OCI-LY1 (cell line): ENCODE data around the gene ADAMTSL1.

Source experiments
- H2AFZ ChIP-seq: fragments of 200-600 bp; sonication (generic), shearing (Covaris generic); 2 replicates; pipeline ENCODE4 v1.6.0; 2014; ENCODE audit warnings: antibody characterized with exemption, mild to moderate bottlenecking, low read length
- H3F3A ChIP-seq: fragments of 200-600 bp; sonication (generic), shearing (Covaris generic); 2 replicates; pipeline ENCODE4 v1.6.0; 2014; ENCODE audit warnings: mild to moderate bottlenecking, antibody characterized with exemption, low read length, moderate library complexity; ENCODE audit not compliant: insufficient read depth
- H3K27ac ChIP-seq: fragments of 200-600 bp; sonication (generic); 2 replicates; pipeline ENCODE4 v1.5.1; 2014; ENCODE audit warnings: low read length, mixed run types, mild to moderate bottlenecking, low read depth; ENCODE audit not compliant: poor library complexity, severe bottlenecking
- H3K27me3 ChIP-seq: fragments of 200-600 bp; sonication (generic); 2 replicates; pipeline ENCODE4 v1.6.0; 2014; ENCODE audit warnings: antibody characterized with exemption, mild to moderate bottlenecking, low read length, moderate library complexity; ENCODE audit not compliant: insufficient read depth
- H3K36me3 ChIP-seq: fragments of 200-600 bp; sonication (generic); 2 replicates; pipeline ENCODE4 v1.6.1; 2014; ENCODE audit warnings: mild to moderate bottlenecking, antibody characterized with exemption, low read length, moderate library complexity, mixed read lengths; ENCODE audit not compliant: insufficient read depth
- H3K4me1 ChIP-seq: fragments of 200-600 bp; sonication (generic); 2 replicates; pipeline ENCODE4 v1.5.1; 2014; ENCODE audit warnings: mild to moderate bottlenecking, low read length, moderate library complexity; ENCODE audit not compliant: insufficient read depth, severe bottlenecking
- H3K4me2 ChIP-seq: fragments of 200-600 bp; sonication (generic), shearing (Covaris generic); 2 replicates; pipeline ENCODE4 v1.6.1; 2014; ENCODE audit warnings: low read length
- H3K4me3 ChIP-seq: fragments of 200-600 bp; sonication (generic); 2 replicates; pipeline ENCODE4 v1.5.1; 2014; ENCODE audit warnings: low read length, low read depth, mild to moderate bottlenecking, mixed read lengths; ENCODE audit not compliant: poor library complexity, severe bottlenecking
- H3K79me2 ChIP-seq: fragments of 200-600 bp; shearing (Covaris generic); 2 replicates; pipeline ENCODE4 v1.6.1; 2016; ENCODE audit warnings: mixed run types, low read length, mixed read lengths; ENCODE audit not compliant: insufficient read depth
- H3K9ac ChIP-seq: fragments of 200-600 bp; sonication (generic), shearing (Covaris generic); 2 replicates; pipeline ENCODE4 v1.6.1; 2014; ENCODE audit warnings: mild to moderate bottlenecking, low read length, mixed read lengths
- H3K9me2 ChIP-seq: fragments of 200-600 bp; sonication (generic), shearing (Covaris generic); 2 replicates; pipeline ENCODE4 v1.6.1; 2014; ENCODE audit warnings: low read depth, mild to moderate bottlenecking, low read length, mixed read lengths
- H3K9me3 ChIP-seq: fragments of 200-600 bp; shearing (Covaris generic); 2 replicates; pipeline ENCODE4 v1.6.1; 2014; ENCODE audit warnings: low read length, mixed read lengths
- H4K20me1 ChIP-seq: fragments of 200-600 bp; sonication (generic), shearing (Covaris generic); 2 replicates; pipeline ENCODE4 v1.6.0; 2016; ENCODE audit warnings: mild to moderate bottlenecking, low read length; ENCODE audit not compliant: insufficient read depth
- EZH2 ChIP-seq: fragments of 200-600 bp; sonication (generic), shearing (Covaris generic); IDR thresholded peaks from 2 replicates; pipeline ENCODE4 v1.8.0; 2017; ENCODE audit warnings: borderline replicate concordance, mixed run types, mild to moderate bottlenecking, antibody characterized with exemption, low read length, moderate library complexity, mixed read lengths
- TF ChIP-seq, protein P1 (sequence below): fragments of 200-600 bp; sonication (generic), shearing (Covaris generic); IDR thresholded peaks from 2 replicates; pipeline ENCODE4 v1.5.1; 2017; ENCODE audit warnings: mild to moderate bottlenecking, antibody characterized with exemption, low read length, moderate library complexity, mixed read lengths

ADAMTSL1 gene

DNA sequence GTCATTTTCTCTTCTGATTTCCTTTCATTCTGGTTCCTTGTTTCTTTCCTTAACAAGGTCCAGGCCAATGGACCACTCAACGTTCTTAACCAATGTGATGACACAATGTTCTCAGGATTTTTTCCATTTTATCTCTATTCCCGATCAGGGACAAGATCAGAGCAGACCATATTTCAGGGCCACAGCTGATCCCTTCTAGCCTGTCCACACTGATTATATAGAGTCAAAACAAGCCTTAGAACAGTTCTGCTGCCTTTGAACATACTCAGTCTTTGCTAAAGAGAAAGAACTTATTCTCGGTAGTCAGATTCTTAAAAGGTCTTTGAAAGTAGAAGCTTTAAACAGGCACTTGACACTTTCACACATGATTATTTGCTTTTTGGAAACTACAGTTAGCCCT lies 188.4 kb downstream of the ADAMTSL1 start:
- no peaks in the 10 kb centered on the region for H3K9me2 ChIP-seq
- no peaks in the 10 kb centered on the region for H3K9me3 ChIP-seq
- H3K79me2 ChIP-seq = no peaks in the 10 kb centered on the region
- no peak overlapping the region for H2AFZ ChIP-seq
- H4K20me1 ChIP-seq = no peaks in the 10 kb centered on the region
- TF ChIP-seq EZH2 = no peak
- TF ChIP-seq, protein P1, sequence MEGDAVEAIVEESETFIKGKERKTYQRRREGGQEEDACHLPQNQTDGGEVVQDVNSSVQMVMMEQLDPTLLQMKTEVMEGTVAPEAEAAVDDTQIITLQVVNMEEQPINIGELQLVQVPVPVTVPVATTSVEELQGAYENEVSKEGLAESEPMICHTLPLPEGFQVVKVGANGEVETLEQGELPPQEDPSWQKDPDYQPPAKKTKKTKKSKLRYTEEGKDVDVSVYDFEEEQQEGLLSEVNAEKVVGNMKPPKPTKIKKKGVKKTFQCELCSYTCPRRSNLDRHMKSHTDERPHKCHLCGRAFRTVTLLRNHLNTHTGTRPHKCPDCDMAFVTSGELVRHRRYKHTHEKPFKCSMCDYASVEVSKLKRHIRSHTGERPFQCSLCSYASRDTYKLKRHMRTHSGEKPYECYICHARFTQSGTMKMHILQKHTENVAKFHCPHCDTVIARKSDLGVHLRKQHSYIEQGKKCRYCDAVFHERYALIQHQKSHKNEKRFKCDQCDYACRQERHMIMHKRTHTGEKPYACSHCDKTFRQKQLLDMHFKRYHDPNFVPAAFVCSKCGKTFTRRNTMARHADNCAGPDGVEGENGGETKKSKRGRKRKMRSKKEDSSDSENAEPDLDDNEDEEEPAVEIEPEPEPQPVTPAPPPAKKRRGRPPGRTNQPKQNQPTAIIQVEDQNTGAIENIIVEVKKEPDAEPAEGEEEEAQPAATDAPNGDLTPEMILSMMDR = no peak
- H3K4me2 ChIP-seq = no peak overlapping the region
- no peaks in the 10 kb centered on the region for H3K4me1 ChIP-seq
- H3K36me3 ChIP-seq = no peaks in the 10 kb centered on the region
- H3K4me3 ChIP-seq = no peak overlapping the region
- H3K27me3 ChIP-seq = no peaks in the 10 kb centered on the region
- H3F3A ChIP-seq = no peaks in the 10 kb centered on the region
- H3K27ac ChIP-seq = no peak overlapping the region
- no peak overlapping the region for H3K9ac ChIP-seq

DNA sequence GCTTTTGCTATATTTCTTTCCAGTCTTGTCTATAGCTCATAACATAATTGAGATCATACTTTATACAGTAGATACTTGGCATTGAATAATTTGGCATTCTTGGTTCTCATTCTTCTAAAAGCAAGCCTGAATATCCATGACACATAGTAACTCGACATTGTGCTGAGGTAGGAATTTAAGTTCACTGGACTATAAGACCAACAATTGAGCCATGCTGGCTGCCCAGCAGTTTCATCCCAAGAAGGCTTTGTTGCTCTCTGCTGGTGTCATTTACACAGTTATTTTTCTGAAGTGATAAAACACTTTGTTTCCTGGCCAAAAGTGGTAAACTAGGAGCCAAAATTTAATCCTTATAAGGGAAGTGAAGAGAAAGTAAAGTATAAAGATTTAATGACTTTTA lies 192.0 kb downstream of the ADAMTSL1 start:
- H3K4me3 ChIP-seq = no peak overlapping the region
- H4K20me1 ChIP-seq = no peaks in the 10 kb centered on the region
- H3K27me3 ChIP-seq = no peaks in the 10 kb centered on the region
- H3K4me1 ChIP-seq = no peaks in the 10 kb centered on the region
- H2AFZ ChIP-seq = no peak overlapping the region
- TF ChIP-seq EZH2 = no peak
- TF ChIP-seq, protein P1 = no peak
- H3K9me2 ChIP-seq = no peaks in the 10 kb centered on the region
- H3K9me3 ChIP-seq = no peaks in the 10 kb centered on the region
- H3K27ac ChIP-seq = no peak overlapping the region
- no peak overlapping the region for H3K4me2 ChIP-seq
- no peaks in the 10 kb centered on the region for H3K79me2 ChIP-seq
- H3K36me3 ChIP-seq = no peaks in the 10 kb centered on the region
- H3K9ac ChIP-seq = no peak overlapping the region
- H3F3A ChIP-seq = no peaks in the 10 kb centered on the region

- TF ChIP-seq, protein P1 = no peak
- TF ChIP-seq EZH2 = no peak
- H3K9me3 ChIP-seq = no peaks in the 10 kb centered on the region
- H3K4me1 ChIP-seq = no peaks in the 10 kb centered on the region
- H3K9ac ChIP-seq = no peak overlapping the region
- H3K4me3 ChIP-seq = no peak overlapping the region
- H3K27ac ChIP-seq = no peak overlapping the region
- no peaks in the 10 kb centered on the region for H3K9me2 ChIP-seq
- H4K20me1 ChIP-seq = no peaks in the 10 kb centered on the region
- no peak overlapping the region for H2AFZ ChIP-seq
- H3F3A ChIP-seq = no peaks in the 10 kb centered on the region
- H3K79me2 ChIP-seq = no peaks in the 10 kb centered on the region
- H3K36me3 ChIP-seq = no peaks in the 10 kb centered on the region
- H3K4me2 ChIP-seq = no peak overlapping the region
- H3K27me3 ChIP-seq = no peaks in the 10 kb centered on the region
Measured at GRCh38 chr9:18666348-18666747, 192.4 kb downstream of the ADAMTSL1 start.
